Esophagus (tissue), 2 donors: Measurements from ENCODE around the gene MED22. TPM values are rescaled to one million over a fixed set of nuclear protein-coding genes. Genes with fewer than 3 reads are reported as not detected.
"Not testable (repeated sequence)": the region's sequence is repeated elsewhere in the genome, so short reads cannot be mapped to it uniquely, and the experiment has no call there.

Experiments used
- H3K27ac ChIP-seq, 2 donors: one replicate each; pipeline ENCODE4 v1.5.1; 2013; ENCODE audit warnings: low read depth in 2 of 2, mild to moderate bottlenecking in 2 of 2, inconsistent platforms in 1 of 2, low read length in 1 of 2, moderate library complexity in 1 of 2
- H3K27me3 ChIP-seq, 2 donors: one replicate each; pipeline ENCODE4 v1.6.1; 2013; ENCODE audit warnings: low read length in 2 of 2, control low read depth in 1 of 2, mild to moderate bottlenecking in 1 of 2; ENCODE audit not compliant: insufficient read depth in 2 of 2, control insufficient read depth in 1 of 2
- H3K36me3 ChIP-seq, 2 donors: one replicate each; pipeline ENCODE4 v1.6.1; 2013; ENCODE audit warnings: low read length in 1 of 2; ENCODE audit not compliant: control insufficient read depth in 2 of 2, insufficient read depth in 2 of 2
- H3K4me1 ChIP-seq, 2 donors: one replicate each; pipeline ENCODE4 v1.6.1; 2013; ENCODE audit warnings: low read length in 1 of 2; ENCODE audit not compliant: control insufficient read depth in 2 of 2, insufficient read depth in 2 of 2
- H3K4me3 ChIP-seq, 2 donors: one replicate each; pipeline ENCODE4 v1.5.1; 2013; ENCODE audit warnings: low read length in 2 of 2, mild to moderate bottlenecking in 2 of 2, low read depth in 1 of 2, moderate library complexity in 1 of 2
- H3K9me3 ChIP-seq, 2 donors: one replicate each; pipeline ENCODE4 v1.6.1; 2013; ENCODE audit warnings: mild to moderate bottlenecking in 2 of 2, low read depth in 1 of 2, low read length in 1 of 2, moderate library complexity in 1 of 2; ENCODE audit not compliant: control insufficient read depth in 2 of 2, insufficient read depth in 1 of 2
- WGBS, 2 donors: extraction: QIAGEN DNeasy Blood & Tissue Kit; methylation state at CpG; one replicate each; pipeline ENCODE4 v1.1.7; 2013; 5-methylcytosine and 5-hydroxymethylcytosine counted together
- polyA plus RNA-seq, 2 donors: library from polyadenylated mRNA; stranded (reverse); fragments of 200-250 nt; gene quantifications; one replicate each; pipeline ENCODE4 v1.2.3, GENCODE V29; 2013
- donor health status: healthy with polysubstance abuse.
- donor health status: Bipolar disorder and iron deficiency.

MED22 gene
- polyA plus RNA-seq, 2 donors, result 7.3 to 12.0 TPM

DNA sequence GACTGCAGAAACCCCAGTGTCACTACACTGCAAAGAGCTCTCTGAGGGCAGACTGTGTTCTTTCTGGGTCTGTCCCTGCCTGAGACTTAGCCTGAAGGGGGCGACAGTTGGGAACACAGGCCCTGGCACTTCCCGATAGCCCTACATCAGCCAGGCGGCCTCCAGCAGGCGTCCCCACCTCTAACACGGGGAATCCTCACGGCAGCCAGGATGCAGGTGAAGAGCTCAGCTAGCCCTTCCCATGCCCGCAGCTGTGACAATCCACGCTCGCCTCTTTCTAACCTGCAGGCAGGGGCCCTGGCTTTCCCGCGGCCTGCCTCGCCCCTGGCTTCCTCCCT, 5.9 kb downstream of the MED22 start:
- Histone ChIP-seq H3K27ac (no peak overlapping the region), H3K9me3 (no peaks in the 10 kb centered on the region), H3K27me3 (no peaks in the 10 kb centered on the region), H3K4me1 (peaks cover 0 to 11% of the 10 kb centered on the region in 2 donors), H3K36me3 (peaks cover 14 to 60% of the 10 kb centered on the region in 2 donors), H3K4me3 (no peak overlapping the region)
- WGBS, 2 donors, result 76 to 79% methylated on average over 12 of the region's 12 CpGs

DNA sequence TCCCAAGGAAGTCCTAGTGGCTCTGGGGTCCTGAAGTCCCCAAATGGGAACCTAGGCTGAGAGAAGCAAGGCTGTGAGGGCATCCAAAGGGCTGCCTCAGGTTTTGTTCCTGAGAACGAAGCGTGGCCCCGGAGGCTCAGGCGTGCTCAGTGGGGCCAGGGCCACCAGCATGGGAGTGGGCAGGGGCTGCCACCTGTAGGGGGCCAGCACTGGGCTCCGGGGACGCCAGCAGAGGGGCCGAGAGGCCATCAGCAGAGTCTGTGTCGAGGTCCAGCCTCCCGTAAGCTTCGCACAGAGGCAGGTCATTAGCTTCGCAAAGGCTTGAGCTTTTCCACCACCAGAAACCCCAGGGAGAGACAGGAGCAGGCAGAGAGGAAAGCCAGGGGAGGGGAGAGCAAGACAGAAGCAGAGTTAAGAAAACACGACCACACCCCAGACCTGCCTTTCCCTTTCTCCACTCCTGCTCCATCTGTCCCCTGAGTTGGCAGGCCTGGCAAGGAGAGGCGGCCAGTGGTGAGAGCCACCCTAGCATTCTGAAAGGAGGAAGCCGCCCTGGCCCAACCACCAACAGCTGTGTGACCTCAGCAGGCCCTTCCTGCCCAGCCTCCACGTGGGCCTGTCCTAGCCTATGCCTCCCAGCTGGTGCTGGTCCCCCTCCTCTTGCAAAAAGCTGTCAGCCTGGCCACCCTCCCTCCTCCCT, 6.4 kb downstream of the MED22 start:
- Histone ChIP-seq H3K27me3 (no peaks in the 10 kb centered on the region), H3K9me3 (no peaks in the 10 kb centered on the region), H3K36me3 (peaks cover 14 to 60% of the 10 kb centered on the region in 2 donors), H3K4me1 (peaks cover 0 to 7% of the 10 kb centered on the region in 2 donors), H3K4me3 (no peak overlapping the region), H3K27ac (no peak overlapping the region)
- 84% methylated on average over 15 of the region's 15 CpGs for WGBS, 2 donors

DNA sequence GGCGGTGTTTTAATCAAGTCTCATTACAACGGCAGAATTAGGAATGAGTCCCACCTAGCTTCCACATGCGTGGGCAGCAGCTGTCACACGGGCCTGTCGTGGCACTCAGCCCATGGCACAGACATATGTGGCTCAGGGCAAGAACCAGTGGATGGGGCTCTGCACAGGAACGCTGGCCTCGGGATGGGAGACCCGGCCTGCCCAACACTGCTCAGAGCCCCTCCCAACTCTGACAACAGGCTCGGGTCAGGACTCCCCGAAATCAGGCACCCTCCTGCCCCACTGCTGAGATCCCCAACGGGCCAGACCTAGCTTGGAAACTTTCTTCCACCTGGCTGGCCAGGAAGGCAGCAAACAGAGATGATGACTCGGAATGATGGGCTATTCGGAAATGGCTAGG, 7.0 kb downstream of the MED22 start:
- WGBS, 2 donors, result 83 to 86% methylated on average over 13 of the region's 13 CpGs
- Histone ChIP-seq H3K4me1 (peaks cover 0 to 7% of the 10 kb centered on the region in 2 donors), H3K27ac (no peak overlapping the region), H3K4me3 (no peak overlapping the region), H3K36me3 (peaks cover 14 to 58% of the 10 kb centered on the region in 2 donors), H3K9me3 (no peaks in the 10 kb centered on the region), H3K27me3 (no peaks in the 10 kb centered on the region)

DNA sequence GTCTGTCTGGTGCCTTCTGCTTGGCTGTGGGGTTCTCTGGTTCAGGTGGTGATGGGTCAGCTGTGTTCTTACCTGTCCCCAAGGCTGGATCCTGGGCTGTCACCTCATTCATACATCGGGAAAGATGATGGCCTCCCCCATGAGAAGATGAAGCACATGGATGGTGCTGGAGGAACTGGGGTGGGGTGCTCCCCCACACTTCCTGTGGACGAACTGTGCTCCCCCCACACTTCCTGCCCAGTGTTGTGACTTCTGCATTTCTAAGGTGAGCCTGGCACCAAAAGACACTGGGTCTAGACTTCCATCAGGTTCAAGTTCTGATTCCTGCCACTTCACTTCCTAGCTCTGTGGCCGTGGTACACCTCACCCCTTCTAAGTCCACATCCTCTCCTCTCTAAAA, 7.7 kb downstream of the MED22 start:
- Histone ChIP-seq H3K4me3 (no peak overlapping the region), H3K36me3 (peaks cover 14 to 52% of the 10 kb centered on the region in 2 donors), H3K27ac (peak overlapping the region in 1 of 2 donors; percentile 1), H3K4me1 (peaks cover 0 to 5% of the 10 kb centered on the region in 2 donors), H3K9me3 (no peaks in the 10 kb centered on the region), H3K27me3 (no peaks in the 10 kb centered on the region)
- WGBS, 2 donors, result 72 to 79% methylated on average over 3 of the region's 3 CpGs

DNA sequence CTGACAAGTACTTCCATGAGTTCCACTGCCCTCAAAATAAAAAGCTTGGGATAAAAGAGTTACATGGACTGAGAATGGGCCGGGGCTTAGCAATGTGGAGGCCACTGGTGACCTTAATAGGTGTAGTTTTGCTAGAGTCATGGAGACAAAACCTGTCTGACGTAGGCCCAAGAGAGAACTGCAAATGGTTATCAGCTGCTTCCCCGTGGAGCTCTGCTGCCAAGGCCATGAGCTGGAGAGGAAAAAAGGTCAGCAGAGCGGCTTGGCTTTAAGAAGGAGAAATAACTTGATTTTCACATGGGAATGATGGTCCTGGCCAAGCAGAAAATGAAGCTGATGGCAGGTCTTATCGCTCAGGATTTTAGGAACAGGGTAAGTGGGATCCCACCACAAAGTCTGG, 8.3 kb downstream of the MED22 start:
- H3K4me3 ChIP-seq, result no peak overlapping the region
- H3K4me1 ChIP-seq, result peaks cover 0 to 4% of the 10 kb centered on the region in 2 donors
- 76 to 86% methylated on average over 5 of the region's 5 CpGs for WGBS, 2 donors
- H3K27me3 ChIP-seq, result no peaks in the 10 kb centered on the region
- H3K36me3 ChIP-seq, result peaks cover 9 to 46% of the 10 kb centered on the region in 2 donors
- H3K27ac ChIP-seq, result no peak overlapping the region
- H3K9me3 ChIP-seq, result no peaks in the 10 kb centered on the region

DNA sequence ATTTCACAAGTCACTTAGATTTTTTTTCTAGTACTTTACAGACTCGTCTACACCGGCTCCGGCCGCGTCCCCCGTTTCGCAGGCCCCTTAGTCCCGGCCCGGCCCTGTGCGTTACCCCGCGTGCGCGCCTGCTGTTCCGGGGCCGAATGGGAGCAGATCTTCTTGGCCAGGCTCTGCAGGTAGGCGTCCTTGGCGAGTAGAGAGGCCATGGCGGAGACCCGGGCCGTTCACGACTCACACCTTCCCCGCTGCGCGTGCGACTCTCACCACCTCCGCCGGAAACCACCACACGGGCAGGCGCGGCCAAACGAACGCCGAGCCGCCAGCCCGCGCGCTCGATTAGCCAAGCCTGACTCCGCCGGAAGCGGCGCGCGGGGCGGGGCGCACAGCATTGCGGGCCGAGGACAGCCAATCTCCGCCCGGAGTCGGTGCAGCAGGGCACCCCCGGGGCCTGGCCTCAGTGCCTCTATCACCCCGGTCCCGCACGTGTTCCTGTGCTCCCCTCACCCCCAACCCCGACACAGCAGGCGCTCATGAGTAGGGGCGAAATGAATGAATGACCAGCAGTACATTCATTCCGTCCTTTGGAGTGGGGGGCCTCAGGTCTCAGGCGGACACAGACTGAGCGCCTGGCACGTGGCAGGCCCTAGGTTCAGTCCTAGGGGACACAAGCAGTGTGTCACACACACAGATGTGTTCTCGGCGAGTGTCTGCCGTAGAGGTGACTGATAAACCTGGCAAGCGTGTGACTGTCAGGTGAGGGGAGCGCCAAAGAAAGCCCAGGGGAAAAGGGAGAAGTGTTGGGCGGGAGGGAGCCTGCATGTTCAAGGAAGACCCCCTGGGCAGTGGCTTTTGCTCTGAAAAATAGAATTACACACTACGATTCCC, 11.8 kb downstream of the MED22 start, which contains the start of gene SURF6:
Gene SURF6, minus strand, starts transcription at position 265 of the 888 bp plus-strand sequence. Its CDS starts 56 bp downstream, at position 209.
- peak within 1 kb of the TSS; percentile 84 for H3K4me3 ChIP-seq
- peaks cover 30 to 42% of the 10 kb centered on the region in 2 donors for H3K36me3 ChIP-seq
- 5% methylated on average over 64 to 70 of the region's 70 CpGs for WGBS, 2 donors
- peak within 1 kb of the TSS; percentile 64 to 87 for H3K27ac ChIP-seq
- no peaks in the 10 kb centered on the region for H3K9me3 ChIP-seq
- peaks cover 3 to 11% of the 10 kb centered on the region in 2 donors for H3K4me1 ChIP-seq
- H3K27me3 ChIP-seq, result no peaks in the 10 kb centered on the region

DNA sequence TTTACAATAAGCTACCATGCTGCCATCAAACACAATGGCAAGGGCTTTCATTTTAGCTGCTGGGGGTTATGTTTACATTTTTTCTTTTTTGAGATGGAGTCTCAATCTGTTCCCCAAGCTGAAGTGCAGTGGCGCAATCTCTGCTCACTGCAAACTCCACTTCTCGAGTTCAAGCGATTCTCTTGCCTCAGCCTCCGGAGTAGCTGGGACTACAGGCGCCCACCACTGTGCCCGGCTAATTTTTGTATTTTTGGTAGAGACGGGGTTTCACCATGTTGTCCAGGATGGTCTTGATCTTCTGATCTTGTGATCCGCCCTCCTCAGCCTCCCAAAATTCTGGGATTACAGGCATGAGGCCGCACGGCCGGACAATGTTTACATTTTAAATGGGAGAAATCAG, 13.0 kb downstream of the MED22 start:
- not testable (repeated sequence) for H3K27me3 ChIP-seq, H3K27ac ChIP-seq, H3K9me3 ChIP-seq
- H3K36me3 ChIP-seq, result peaks cover 26 to 32% of the 10 kb centered on the region in 2 donors
- WGBS, 2 donors, result 72 to 74% methylated on average over 11 of the region's 11 CpGs
- H3K4me3 ChIP-seq, result peak overlapping the region in 1 of 2 donors; percentile 84
- H3K4me1 ChIP-seq, result peaks cover 3 to 11% of the 10 kb centered on the region in 2 donors

DNA sequence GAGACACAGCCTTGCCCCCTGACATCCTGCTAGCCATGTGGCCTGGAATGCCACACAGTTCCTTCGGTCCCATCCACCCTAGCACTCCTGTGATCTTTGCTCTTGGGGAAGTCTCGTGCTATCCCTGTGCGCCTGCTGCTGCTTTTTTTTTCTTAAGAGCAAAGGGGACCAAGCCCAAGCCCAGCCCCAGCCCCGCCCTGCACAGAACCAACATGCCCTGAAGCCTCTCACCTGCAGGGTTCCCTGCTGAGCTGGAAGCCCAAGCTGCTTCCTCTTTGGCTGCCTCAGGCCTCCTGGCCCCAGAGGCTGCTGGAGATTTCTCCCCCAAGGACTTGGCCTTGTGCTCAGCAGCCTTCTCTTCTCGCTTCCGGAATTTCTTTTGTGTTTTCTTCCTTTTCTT, 13.8 kb downstream of the MED22 start:
- WGBS, 2 donors, result 63 to 70% methylated on average over 6 of the region's 6 CpGs
- peaks cover 26 to 32% of the 10 kb centered on the region in 2 donors for H3K36me3 ChIP-seq

DNA sequence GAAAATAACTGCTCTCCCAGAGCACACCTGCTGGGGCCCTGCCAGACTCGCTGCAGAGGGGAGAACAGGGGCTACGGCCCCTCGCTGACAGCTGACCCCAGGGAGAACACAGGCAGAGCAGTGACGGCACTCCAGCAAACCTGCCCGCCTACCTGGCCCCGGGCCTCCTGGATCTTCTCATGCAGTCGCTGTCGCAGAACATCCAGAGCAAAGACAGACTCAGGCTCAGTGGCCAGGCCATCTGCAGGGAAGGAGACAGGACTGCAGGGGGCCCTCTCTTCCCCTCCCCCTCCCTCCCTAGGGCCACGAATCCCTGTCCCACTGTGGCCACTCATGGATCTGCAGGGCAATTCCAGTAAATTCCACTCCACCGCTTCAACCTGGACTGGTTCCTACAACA, 14.4 kb downstream of the MED22 start:
- 86 to 87% methylated on average over 10 of the region's 10 CpGs for WGBS, 2 donors
- no peaks in the 10 kb centered on the region for H3K27me3 ChIP-seq
- no peak overlapping the region for H3K27ac ChIP-seq
- H3K36me3 ChIP-seq, result peaks cover 26 to 32% of the 10 kb centered on the region in 2 donors
- H3K4me1 ChIP-seq, result peaks cover 3 to 11% of the 10 kb centered on the region in 2 donors
- no peaks in the 10 kb centered on the region for H3K9me3 ChIP-seq
- H3K4me3 ChIP-seq, result no peak overlapping the region

More for the DNA sequence above, 13.8 kb downstream of the MED22 start:
- Histone ChIP-seq H3K27me3 (no peaks in the 10 kb centered on the region), H3K27ac (no peak overlapping the region), H3K9me3 (no peaks in the 10 kb centered on the region), H3K4me3 (no peak overlapping the region), H3K4me1 (peaks cover 3 to 11% of the 10 kb centered on the region in 2 donors)
